Activated T-helper 2 cell treated with anti-CD3 and anti-CD28 coated beads, Interferon-gamma antibody, Interleukin-2, Interleukin-4, amounts not matched to agents 10 μg/mL and 5 μg/mL and 100 μg/mL, durations not matched to agents 14 hours and 24 hours and 36 hours (primary cell): ENCODE data around the gene NFATC1. TPM values are rescaled to one million over a fixed set of nuclear protein-coding genes. Genes with fewer than 3 reads are reported as not detected.

Experiments
- DNase-seq: peaks from one replicate; pipeline ENCODE4 v3.0.0; 2021; ENCODE audit warnings: low spot score
- H3K27ac Mint-ChIP-seq: one replicate; pipeline ENCODE4 v1.8.0; 2021; ENCODE audit warnings: mixed read lengths
- H3K27me3 Mint-ChIP-seq: one replicate; pipeline ENCODE4 v1.8.0; 2021; ENCODE audit warnings: low read depth, mixed read lengths
- H3K36me3 Mint-ChIP-seq: one replicate; pipeline ENCODE4 v1.8.0; 2021; ENCODE audit warnings: low read depth, mixed read lengths
- H3K4me1 Mint-ChIP-seq: one replicate; pipeline ENCODE4 v1.8.0; 2021; ENCODE audit warnings: low read depth, mixed read lengths
- H3K4me3 Mint-ChIP-seq: one replicate; pipeline ENCODE4 v1.8.0; 2021; ENCODE audit warnings: low read depth, mild to moderate bottlenecking, moderate library complexity, mixed read lengths
- H3K9me3 Mint-ChIP-seq: one replicate; pipeline ENCODE4 v1.8.0; 2021; ENCODE audit warnings: mixed read lengths
- intact Hi-C: fragments of 100-400 bp; cut with micrococcal nuclease; formaldehyde crosslinking; loops from one replicate; pipeline ENCODE4 v1.15.1; 2023
- total RNA-seq: library from RNA; stranded (reverse); gene quantifications from 2 replicates; pipeline ENCODE4 v1.2.3, GENCODE V29; 2022

The NFATC1 gene
- total RNA-seq, 1 donor from 2014 or later: 99.9 TPM

GRCh38 chr18:79522451-79523205 is 126.9 kb downstream of the NFATC1 start:
- no peaks in the 10 kb centered on the region for H3K9me3 Mint-ChIP-seq
- H3K27ac Mint-ChIP-seq: peak overlapping the region; percentile 98
- peak overlapping the region; percentile 77 for H3K4me3 Mint-ChIP-seq
- H3K27me3 Mint-ChIP-seq: no peaks in the 10 kb centered on the region
- peaks cover 64% of the 10 kb centered on the region for H3K4me1 Mint-ChIP-seq
- H3K36me3 Mint-ChIP-seq: peaks cover 27% of the 10 kb centered on the region
- intact Hi-C loops: loop anchor here (1.0 to 10.0 kb wide), 8 partner anchors 15 to 455 kb away; partner anchors contain the start of genes ATP9B, CTDP1, NFATC1 and SLC66A2
- peak; percentile 44 for DNase-seq

DNA sequence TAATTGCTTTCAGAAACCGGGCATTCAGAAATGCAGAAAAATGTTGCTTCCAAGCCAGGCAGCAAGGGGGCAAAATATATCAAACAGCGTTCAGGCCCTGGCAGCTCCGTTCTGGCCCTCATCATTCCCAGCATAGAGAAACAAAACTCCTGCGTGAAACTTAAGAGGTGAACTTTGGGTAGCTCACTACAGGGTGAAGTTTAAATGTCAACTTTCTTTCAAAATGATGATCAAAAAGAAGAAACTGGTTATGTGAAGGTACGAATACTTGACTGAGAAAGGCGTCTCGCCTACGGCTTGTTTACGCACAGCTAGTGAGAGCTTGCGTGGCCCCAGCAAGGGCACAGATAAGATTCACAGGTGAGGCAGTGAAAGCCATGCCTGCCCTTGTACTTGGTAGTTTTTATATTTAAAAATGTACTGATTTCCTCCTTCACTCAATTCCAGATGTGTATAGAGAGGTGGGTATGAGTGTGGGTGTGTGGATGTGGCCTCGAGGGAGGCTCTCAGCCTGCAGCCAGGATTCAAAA is 127.5 kb downstream of the NFATC1 start:
- no peaks in the 10 kb centered on the region for H3K9me3 Mint-ChIP-seq
- DNase-seq: peak; percentile 33
- intact Hi-C loops: loop anchor here (1.0 to 10.0 kb wide), 8 partner anchors 16 to 456 kb away; partner anchors contain the start of genes ATP9B, CTDP1, NFATC1 and SLC66A2
- H3K27me3 Mint-ChIP-seq: no peaks in the 10 kb centered on the region
- H3K4me1 Mint-ChIP-seq: peaks cover 59% of the 10 kb centered on the region
- peak overlapping the region; percentile 77 for H3K4me3 Mint-ChIP-seq
- peak overlapping the region; percentile 98 for H3K27ac Mint-ChIP-seq
- H3K36me3 Mint-ChIP-seq: peaks cover 31% of the 10 kb centered on the region

DNA sequence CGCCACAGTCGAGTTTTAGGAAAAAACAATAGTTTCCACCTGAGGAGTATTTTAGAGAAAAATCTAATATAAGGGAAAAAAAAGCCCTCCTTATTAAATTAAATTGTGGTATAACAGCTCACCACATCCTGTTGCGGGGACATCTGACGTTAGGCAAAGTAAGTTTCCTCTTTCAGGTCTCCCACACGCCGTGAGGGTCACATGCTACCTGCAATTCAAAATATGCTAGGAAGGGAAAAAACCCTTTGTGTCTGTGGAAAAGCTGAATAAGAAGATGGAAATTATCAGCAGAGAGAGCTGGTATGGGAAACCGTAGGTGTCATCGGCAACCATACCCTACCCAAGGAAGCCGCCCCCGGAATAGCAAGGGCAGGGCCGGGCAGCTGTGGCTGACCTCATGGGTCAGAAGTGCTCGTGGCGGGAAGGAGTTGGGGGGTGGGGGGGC is 128.0 kb downstream of the NFATC1 start:
- peaks cover 56% of the 10 kb centered on the region for H3K4me1 Mint-ChIP-seq
- H3K9me3 Mint-ChIP-seq: no peaks in the 10 kb centered on the region
- intact Hi-C loops: loop anchor here (1.0 to 10.0 kb wide), 9 partner anchors 16 to 456 kb away; partner anchors contain the start of genes ATP9B, CTDP1, NFATC1 and SLC66A2
- no peaks in the 10 kb centered on the region for H3K27me3 Mint-ChIP-seq
- peaks cover 33% of the 10 kb centered on the region for H3K36me3 Mint-ChIP-seq
- peak overlapping the region; percentile 98 for H3K27ac Mint-ChIP-seq
- peak overlapping the region; percentile 77 for H3K4me3 Mint-ChIP-seq
- peak; percentile 66 for DNase-seq

- peaks cover 35% of the 10 kb centered on the region for H3K36me3 Mint-ChIP-seq
- no peaks in the 10 kb centered on the region for H3K27me3 Mint-ChIP-seq
- H3K9me3 Mint-ChIP-seq: no peaks in the 10 kb centered on the region
- DNase-seq: peak; percentile 26
- H3K27ac Mint-ChIP-seq: peak overlapping the region; percentile 98
- H3K4me3 Mint-ChIP-seq: peak overlapping the region; percentile 55
- H3K4me1 Mint-ChIP-seq: peaks cover 56% of the 10 kb centered on the region
- intact Hi-C loops: loop anchor here (1.0 to 10.0 kb wide), 5 partner anchors 77 to 457 kb away; partner anchors contain the start of genes ATP9B and SLC66A2
These were observed 128.7 kb downstream of the NFATC1 start for GRCh38 chr18:79524181-79525078.

- peak overlapping the region; percentile 93 for H3K27ac Mint-ChIP-seq
- H3K36me3 Mint-ChIP-seq: peaks cover 35% of the 10 kb centered on the region
- H3K4me1 Mint-ChIP-seq: peaks cover 44% of the 10 kb centered on the region
- DNase-seq: no peak
- H3K4me3 Mint-ChIP-seq: peak overlapping the region; percentile 45
- intact Hi-C loops: loop anchor here (10.0 kb wide), 1 partner anchor 429 kb away; the partner anchor contains the start of gene SLC66A2
- no peaks in the 10 kb centered on the region for H3K9me3 Mint-ChIP-seq
- H3K27me3 Mint-ChIP-seq: no peaks in the 10 kb centered on the region
These were observed 130.1 kb downstream of the NFATC1 start for GRCh38 chr18:79525556-79526467.

DNA sequence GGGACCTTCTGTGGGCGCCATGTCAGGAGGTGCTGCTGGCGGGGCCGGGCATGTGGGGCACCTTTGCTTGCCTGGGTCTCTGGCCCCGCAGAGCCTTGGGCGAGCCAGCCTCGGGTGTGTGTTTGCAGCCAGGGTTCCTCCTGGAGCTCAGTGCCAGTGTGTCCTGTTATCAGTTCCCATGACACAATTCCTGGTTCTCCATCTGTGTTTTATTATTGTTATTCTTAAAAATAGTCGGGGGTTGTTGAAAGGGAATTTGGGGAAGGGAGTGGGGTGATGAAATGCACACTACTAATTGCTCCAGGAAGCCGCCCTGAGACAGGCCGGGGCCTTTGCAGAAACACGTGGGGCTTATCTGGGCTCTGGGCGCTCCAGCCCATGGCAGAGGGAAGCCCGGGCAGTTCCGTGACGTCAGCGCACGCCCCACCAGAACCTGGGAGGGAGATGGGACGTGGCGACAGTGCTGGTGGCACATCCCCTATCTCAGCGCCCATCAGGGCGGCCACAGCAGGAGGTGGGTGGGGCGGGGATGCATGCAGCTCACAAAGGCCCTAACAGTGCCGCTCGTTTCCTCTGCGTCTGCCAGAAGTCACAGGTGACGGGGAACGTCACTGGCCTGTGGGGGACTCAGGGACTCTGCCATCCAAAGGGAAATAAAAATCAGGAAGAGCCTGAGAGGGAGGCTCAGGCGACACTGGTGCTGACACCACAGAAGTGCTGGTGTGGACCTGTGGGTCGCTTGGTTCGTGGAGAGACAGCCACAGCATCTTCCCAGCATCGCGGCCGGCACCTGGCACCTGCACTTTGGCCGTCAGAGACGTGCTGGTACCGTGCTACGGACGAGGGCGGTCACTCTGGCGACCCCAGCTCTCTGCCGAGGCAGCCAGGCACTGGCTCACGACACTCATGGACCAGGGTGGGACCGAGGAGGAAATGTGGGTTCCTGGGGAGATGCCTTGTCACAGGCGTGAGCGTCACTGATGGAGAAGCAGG is 131.0 kb downstream of the NFATC1 start:
- Mint-ChIP-seq H3K27ac (peak overlapping the region; percentile 39), H3K36me3 (peaks cover 35% of the 10 kb centered on the region), H3K4me3 (no peak overlapping the region), H3K9me3 (no peaks in the 10 kb centered on the region), H3K4me1 (peaks cover 39% of the 10 kb centered on the region), H3K27me3 (no peaks in the 10 kb centered on the region)
- intact Hi-C loops: loop anchor here (10.0 kb wide), 1 partner anchor 428 kb away; the partner anchor contains the start of gene SLC66A2
- no peak for DNase-seq

DNA sequence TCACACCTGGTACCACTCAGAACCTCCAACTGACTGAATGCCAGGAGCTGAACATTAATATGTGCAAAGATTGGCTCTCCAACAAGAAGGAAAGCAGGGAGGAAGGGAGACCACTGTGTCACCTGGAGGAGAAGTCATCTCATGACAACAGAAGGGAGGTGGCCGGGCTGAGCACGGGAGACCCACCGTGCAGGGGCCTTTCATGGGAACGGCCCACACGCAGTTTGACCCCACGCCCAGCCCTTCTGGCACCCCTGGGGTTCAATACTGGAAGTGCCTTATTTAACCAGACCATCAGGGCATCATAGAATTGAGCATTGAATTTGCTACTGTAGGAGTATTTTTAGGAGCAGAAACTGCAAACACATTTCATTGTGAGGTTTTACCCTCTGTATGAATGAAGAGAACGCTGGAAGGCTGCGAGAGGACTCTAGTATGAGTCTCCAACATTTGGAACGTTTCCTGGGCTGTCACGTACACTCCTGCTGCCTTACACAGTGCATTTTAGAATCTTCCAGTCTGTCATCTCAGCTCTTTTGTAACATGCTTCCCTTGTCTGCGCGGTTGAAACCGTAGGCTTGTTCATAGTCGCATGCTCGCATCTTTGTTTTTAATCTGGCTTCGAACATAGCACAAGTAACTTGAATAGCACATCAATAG is 132.1 kb downstream of the NFATC1 start:
- H3K4me1 Mint-ChIP-seq: peaks cover 30% of the 10 kb centered on the region

DNA sequence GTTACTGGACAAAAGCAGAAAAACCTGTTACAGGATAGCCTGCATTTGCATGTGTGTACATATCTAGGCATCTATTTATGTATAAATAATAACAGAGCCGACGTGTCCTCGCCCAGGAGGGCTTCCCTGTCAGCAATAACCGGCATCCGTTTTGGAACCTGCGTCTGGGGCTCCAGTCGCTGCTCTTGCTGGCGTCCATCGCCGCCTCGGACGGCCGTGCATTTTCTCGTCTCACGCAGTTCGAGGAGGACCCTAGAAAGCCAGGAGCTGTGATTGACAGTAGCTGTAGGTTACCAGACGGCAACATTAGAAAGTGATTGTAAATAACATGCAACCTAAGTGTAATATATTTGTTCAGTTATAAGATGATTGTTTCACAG is 132.6 kb downstream of the NFATC1 start:
- intact Hi-C loops: loop anchor here (1.0 to 10.0 kb wide), 3 partner anchors 116 to 426 kb away; partner anchors contain the start of gene SLC66A2
- H3K36me3 Mint-ChIP-seq: peaks cover 35% of the 10 kb centered on the region
- no peak overlapping the region for H3K27ac Mint-ChIP-seq
- no peak for DNase-seq
- no peaks in the 10 kb centered on the region for H3K27me3 Mint-ChIP-seq
- H3K4me1 Mint-ChIP-seq: peaks cover 25% of the 10 kb centered on the region
- H3K9me3 Mint-ChIP-seq: no peaks in the 10 kb centered on the region
- no peak overlapping the region for H3K4me3 Mint-ChIP-seq

More for the DNA sequence above, 132.1 kb downstream of the NFATC1 start:
- Mint-ChIP-seq H3K36me3 (peaks cover 35% of the 10 kb centered on the region), H3K4me3 (no peak overlapping the region), H3K27me3 (no peaks in the 10 kb centered on the region), H3K27ac (no peak overlapping the region), H3K9me3 (no peaks in the 10 kb centered on the region)
- intact Hi-C loops: loop anchor here (1.0 to 10.0 kb wide), 3 partner anchors 117 to 427 kb away; partner anchors contain the start of gene SLC66A2
- no peak for DNase-seq

DNA sequence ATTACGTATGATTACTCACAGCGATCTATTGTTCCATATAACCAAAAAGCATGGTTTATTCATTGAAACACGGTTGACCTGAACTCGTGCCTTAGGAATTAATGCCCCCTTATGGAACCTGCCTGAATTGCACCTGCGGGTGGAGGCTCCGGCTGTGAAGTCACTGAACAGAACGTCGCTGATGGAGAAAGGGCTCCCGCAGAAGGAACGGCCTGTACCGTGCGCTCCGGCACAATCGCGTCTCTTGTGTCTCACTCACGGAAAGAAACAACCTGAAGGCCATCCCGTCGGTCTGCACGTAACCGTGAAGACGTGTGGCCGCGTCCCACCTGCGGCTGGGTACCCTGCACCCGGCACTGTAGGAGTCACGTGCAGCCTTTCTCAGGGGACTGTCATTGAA is 133.1 kb downstream of the NFATC1 start:
- peaks cover 19% of the 10 kb centered on the region for H3K4me1 Mint-ChIP-seq
- H3K27ac Mint-ChIP-seq: no peak overlapping the region
- H3K36me3 Mint-ChIP-seq: peaks cover 35% of the 10 kb centered on the region
- peak; percentile 57 for DNase-seq
- H3K9me3 Mint-ChIP-seq: no peaks in the 10 kb centered on the region
- H3K27me3 Mint-ChIP-seq: no peaks in the 10 kb centered on the region
- no peak overlapping the region for H3K4me3 Mint-ChIP-seq
- intact Hi-C loops: loop anchor here (1.0 to 10.0 kb wide), 3 partner anchors 116 to 426 kb away; partner anchors contain the start of gene SLC66A2

DNA sequence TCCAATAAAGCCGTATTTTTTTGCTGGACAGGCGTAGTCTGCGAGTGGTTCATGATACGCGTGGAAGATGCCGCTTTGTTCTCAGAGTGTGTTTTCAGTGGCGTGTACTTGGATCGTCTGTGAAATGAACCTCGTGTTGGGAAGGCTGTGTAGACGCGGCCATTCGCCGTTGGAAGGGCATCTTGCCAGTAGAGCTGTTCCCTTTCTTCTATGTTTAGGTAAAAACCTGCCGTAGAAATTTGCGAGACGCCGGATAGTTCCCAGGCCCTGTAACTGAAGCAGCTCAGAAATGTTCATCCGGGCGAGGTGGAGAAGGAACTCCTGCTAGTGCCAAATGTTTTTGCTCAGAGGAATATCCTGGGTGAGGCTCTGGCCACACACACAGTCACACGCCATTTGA is 133.6 kb downstream of the NFATC1 start:
- Mint-ChIP-seq H3K36me3 (peaks cover 35% of the 10 kb centered on the region), H3K9me3 (no peaks in the 10 kb centered on the region), H3K4me3 (no peak overlapping the region), H3K4me1 (peaks cover 17% of the 10 kb centered on the region), H3K27me3 (no peaks in the 10 kb centered on the region), H3K27ac (no peak overlapping the region)
- intact Hi-C loops: loop anchor here (2.0 to 10.0 kb wide), 2 partner anchors 116 to 426 kb away; partner anchors contain the start of gene SLC66A2
- DNase-seq: no peak
